Peyer's patch (tissue), 4 donors: ENCODE data around the gene CYB5RL. TPM values are rescaled to one million over a fixed set of nuclear protein-coding genes. Genes with fewer than 3 reads are reported as not detected.

Experiments used
- DNase-seq, 3 donors: peaks; one replicate each; pipeline ENCODE4 v3.0.0-alpha.2; 2017 to 2019
- H3K27ac ChIP-seq, 4 donors: fragments of 200-600 bp; sonication (generic); one replicate each; pipeline ENCODE4 v1.5.1; 2016 to 2019
- H3K27me3 ChIP-seq, 2 donors: fragments of 200-600 bp; sonication (generic); one replicate each; pipeline ENCODE4 v1.5.1; 2019
- H3K36me3 ChIP-seq, 3 donors: fragments of 200-600 bp; sonication (generic); one replicate each; pipeline ENCODE4 v1.5.1; 2016 to 2019
- H3K4me1 ChIP-seq, 4 donors: fragments of 200-600 bp; sonication (generic); one replicate each; pipeline ENCODE4 v1.5.1; 2016 to 2019
- H3K4me3 ChIP-seq, 4 donors: fragments of 200-600 bp; sonication (generic); 1 replicate in 3 of 4; 2 replicates in 1 of 4; pipeline ENCODE4 v1.5.1; 2016 to 2019; ENCODE audit warnings: mild to moderate bottlenecking in 1 of 4
- H3K9me3 ChIP-seq, 4 donors: fragments of 200-600 bp; sonication (generic); one replicate each; pipeline ENCODE4 v1.5.1; 2016 to 2019; ENCODE audit warnings: mild to moderate bottlenecking in 1 of 4
- POLR2A ChIP-seq, 2 donors: fragments of 450-650 bp; IDR thresholded peaks; one replicate each; pipeline ENCODE4 v1.5.1; 2017; ENCODE audit warnings: antibody characterized with exemption in 2 of 2, mild to moderate bottlenecking in 2 of 2, moderate library complexity in 2 of 2
- total RNA-seq, 4 donors: library from RNA; depleted of rRNA; stranded (reverse); fragments of >200 nt; gene quantifications; one replicate each; pipeline ENCODE4 v1.1.0, GENCODE V29; 2016
- TF ChIP-seq, protein P1 (sequence below), 6 experiments: fragments of 450-650 bp in 4 of 6; fragments of 200-600 bp in 2 of 6; sonication (generic) in 1 of 6; IDR thresholded peaks; one replicate each; pipeline ENCODE4 v1.5.1; 2017 to 2019; ENCODE audit warnings: antibody characterized with exemption in 6 of 6, mild to moderate bottlenecking in 3 of 6, moderate library complexity in 1 of 6

The CYB5RL gene
- total RNA-seq, 4 donors from 2014 or later: 3.9 to 11.5 (median 6.9) TPM

DNA sequence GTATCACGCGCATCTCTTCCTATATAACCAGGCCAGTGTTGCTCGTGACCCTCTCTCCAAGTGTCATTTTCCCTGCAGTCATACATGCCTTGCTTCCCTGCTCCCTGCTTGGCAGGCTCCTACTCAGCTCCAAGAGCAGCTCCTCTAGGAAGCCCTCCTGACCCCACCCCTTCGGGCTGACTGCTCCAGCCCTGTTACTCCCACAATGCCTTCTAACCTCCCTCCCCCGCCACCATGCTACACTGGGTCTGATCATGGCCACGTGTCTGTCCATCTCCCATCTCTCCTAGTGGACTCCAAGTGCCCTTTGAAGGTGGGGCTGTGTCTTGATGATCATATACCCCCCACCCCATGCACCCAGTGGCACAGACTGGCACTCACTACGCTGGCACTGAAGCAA is 44.8 kb upstream of the CYB5RL start:
- H3K36me3 ChIP-seq: peaks cover 0 to 60% (median 0%) of the 10 kb centered on the region in 3 donors
- DNase-seq: no peak
- H3K9me3 ChIP-seq: no peaks in the 10 kb centered on the region
- H3K27me3 ChIP-seq: no peaks in the 10 kb centered on the region
- H3K4me1 ChIP-seq: no peaks in the 10 kb centered on the region
- no peak overlapping the region for H3K4me3 ChIP-seq
- TF ChIP-seq, protein P1, sequence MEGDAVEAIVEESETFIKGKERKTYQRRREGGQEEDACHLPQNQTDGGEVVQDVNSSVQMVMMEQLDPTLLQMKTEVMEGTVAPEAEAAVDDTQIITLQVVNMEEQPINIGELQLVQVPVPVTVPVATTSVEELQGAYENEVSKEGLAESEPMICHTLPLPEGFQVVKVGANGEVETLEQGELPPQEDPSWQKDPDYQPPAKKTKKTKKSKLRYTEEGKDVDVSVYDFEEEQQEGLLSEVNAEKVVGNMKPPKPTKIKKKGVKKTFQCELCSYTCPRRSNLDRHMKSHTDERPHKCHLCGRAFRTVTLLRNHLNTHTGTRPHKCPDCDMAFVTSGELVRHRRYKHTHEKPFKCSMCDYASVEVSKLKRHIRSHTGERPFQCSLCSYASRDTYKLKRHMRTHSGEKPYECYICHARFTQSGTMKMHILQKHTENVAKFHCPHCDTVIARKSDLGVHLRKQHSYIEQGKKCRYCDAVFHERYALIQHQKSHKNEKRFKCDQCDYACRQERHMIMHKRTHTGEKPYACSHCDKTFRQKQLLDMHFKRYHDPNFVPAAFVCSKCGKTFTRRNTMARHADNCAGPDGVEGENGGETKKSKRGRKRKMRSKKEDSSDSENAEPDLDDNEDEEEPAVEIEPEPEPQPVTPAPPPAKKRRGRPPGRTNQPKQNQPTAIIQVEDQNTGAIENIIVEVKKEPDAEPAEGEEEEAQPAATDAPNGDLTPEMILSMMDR (IDR thresholded peaks at IDR 0.05): no peak
- no peak for TF ChIP-seq POLR2A (IDR thresholded peaks at IDR 0.05)
- H3K27ac ChIP-seq: no peak overlapping the region

DNA sequence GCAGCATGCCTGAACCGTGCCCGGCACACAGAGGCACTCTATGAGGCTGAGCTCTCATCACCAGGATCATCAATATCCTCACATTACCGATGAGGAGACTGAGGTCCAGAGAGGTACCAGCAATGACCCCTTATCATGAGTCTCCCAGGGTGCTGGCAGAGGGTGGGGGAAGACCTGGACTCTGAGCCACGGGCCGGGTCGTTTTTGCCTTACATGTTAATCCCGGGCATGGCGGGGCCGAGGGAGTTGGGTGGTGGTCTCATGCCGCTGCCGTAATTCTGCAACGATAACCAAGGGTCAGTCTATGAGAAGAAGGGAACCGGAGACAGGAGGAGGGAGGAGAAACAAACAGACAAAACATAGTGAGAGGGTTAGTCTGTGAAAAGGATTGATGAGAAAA is 43.2 kb upstream of the CYB5RL start:
- no peak overlapping the region for H3K4me3 ChIP-seq
- H3K27me3 ChIP-seq: no peaks in the 10 kb centered on the region
- H3K36me3 ChIP-seq: peaks cover 0 to 63% (median 0%) of the 10 kb centered on the region in 3 donors
- TF ChIP-seq POLR2A (IDR thresholded peaks at IDR 0.05): no peak
- TF ChIP-seq, protein P1 (IDR thresholded peaks at IDR 0.05): no peak
- H3K27ac ChIP-seq: no peak overlapping the region
- H3K4me1 ChIP-seq: no peaks in the 10 kb centered on the region
- H3K9me3 ChIP-seq: no peaks in the 10 kb centered on the region
- DNase-seq: no peak

DNA sequence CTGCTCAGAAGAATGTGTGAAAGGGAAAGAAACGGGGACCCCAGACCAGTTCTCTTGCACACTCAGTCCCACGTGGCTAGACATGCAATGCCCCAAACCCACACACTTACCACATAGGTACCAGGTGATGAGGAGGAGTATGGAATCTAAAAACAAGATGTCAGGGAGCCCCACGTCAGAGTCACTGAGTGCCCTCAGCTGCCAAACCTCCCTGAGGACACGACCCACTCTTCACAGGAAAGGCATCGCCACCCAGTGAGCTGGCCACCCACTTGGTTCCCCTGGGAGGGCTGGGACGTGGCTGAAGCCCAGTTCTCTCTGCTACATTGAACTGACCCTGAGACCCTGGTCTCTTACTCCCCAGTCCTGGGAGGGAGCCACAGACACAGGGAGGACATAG is 41.5 kb upstream of the CYB5RL start:
- TF ChIP-seq, protein P1 (IDR thresholded peaks at IDR 0.05): no peak
- TF ChIP-seq POLR2A (IDR thresholded peaks at IDR 0.05): no peak
- Histone ChIP-seq H3K4me1 (no peaks in the 10 kb centered on the region), H3K27me3 (no peaks in the 10 kb centered on the region), H3K36me3 (peaks cover 0 to 68% (median 0%) of the 10 kb centered on the region in 3 donors), H3K9me3 (no peaks in the 10 kb centered on the region), H3K4me3 (no peak overlapping the region), H3K27ac (no peak overlapping the region)
- no peak for DNase-seq

DNA sequence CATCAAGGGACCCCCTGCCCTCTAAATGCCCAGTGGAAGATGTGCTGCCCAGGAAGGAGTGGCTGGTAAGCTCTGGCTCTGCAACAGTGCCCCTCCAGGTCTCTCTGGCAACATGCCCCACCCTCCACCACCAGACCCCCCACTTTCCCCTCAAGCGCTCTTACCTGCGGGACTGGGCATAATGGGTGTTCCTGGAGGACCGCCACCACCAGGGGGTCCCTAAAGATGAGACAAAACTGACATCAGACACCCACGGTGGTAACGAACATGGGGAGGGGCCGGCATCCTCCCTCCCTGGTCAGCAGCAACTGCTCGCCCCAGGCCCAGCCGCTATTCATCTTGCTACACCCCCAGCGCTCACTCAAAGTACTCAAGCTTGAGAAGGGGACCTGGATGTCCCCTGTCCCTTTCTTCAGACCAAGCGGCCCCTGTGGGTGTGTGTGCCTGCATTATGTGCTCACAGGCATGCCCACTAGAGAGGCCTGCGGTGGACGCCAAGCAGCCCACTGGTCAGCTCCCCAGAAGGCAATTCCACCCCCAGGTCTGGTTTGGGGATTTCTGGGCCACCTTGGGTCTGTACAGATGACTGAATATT is 41.0 kb upstream of the CYB5RL start:
- DNase-seq: no peak
- TF ChIP-seq, protein P1 (IDR thresholded peaks at IDR 0.05): no peak
- no peak for TF ChIP-seq POLR2A (IDR thresholded peaks at IDR 0.05)
- H3K4me3 ChIP-seq: no peak overlapping the region
- no peaks in the 10 kb centered on the region for H3K27me3 ChIP-seq
- no peaks in the 10 kb centered on the region for H3K9me3 ChIP-seq
- H3K36me3 ChIP-seq: peaks cover 0 to 65% (median 0%) of the 10 kb centered on the region in 3 donors
- no peak overlapping the region for H3K27ac ChIP-seq
- no peaks in the 10 kb centered on the region for H3K4me1 ChIP-seq

DNA sequence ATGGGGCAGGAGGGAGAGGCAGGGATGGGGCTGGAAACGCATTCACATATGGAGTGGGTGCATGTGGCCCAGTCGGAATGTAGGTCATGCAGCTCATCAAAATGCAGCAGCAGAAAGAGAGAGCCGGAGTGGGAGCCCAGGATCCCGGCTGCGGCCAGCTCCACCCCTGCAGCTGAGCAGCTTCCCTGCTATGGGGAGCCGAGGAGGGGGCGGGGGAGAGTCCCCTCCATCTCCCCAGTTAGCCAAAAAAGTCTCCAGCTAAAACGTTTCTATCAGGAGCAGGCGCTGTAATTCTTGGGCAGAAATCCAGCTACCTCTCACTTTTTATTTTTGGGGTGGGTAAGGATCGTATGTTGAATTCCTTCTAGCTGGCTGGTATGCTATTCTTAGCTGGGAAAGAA is 39.8 kb upstream of the CYB5RL start:
- H3K4me3 ChIP-seq: no peak overlapping the region
- no peaks in the 10 kb centered on the region for H3K4me1 ChIP-seq
- TF ChIP-seq POLR2A (IDR thresholded peaks at IDR 0.05): no peak
- TF ChIP-seq, protein P1 (IDR thresholded peaks at IDR 0.05): no peak
- H3K27ac ChIP-seq: no peak overlapping the region
- H3K9me3 ChIP-seq: no peaks in the 10 kb centered on the region
- H3K36me3 ChIP-seq: peaks cover 0 to 68% (median 0%) of the 10 kb centered on the region in 3 donors
- no peak for DNase-seq
- H3K27me3 ChIP-seq: no peaks in the 10 kb centered on the region

DNA sequence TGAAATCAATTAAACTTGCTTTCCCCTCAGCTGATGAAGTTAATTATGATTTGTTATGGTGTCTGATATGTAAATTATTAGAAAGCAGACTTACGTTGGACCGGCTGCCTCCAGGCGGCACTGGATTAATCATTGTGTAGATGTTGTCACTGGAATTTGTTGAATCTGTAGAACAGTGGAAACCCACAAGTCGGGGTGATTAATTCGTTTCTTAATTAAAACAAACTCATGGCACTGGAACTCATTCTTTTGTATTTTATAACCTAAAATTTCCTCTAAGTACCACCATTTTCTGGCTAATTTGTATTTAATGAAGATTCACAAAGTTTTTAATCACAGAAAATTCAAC is 39.2 kb upstream of the CYB5RL start:
- no peaks in the 10 kb centered on the region for H3K4me1 ChIP-seq
- TF ChIP-seq, protein P1 (IDR thresholded peaks at IDR 0.05): no peak
- no peak for TF ChIP-seq POLR2A (IDR thresholded peaks at IDR 0.05)
- no peaks in the 10 kb centered on the region for H3K27me3 ChIP-seq
- DNase-seq: no peak
- H3K27ac ChIP-seq: no peak overlapping the region
- no peaks in the 10 kb centered on the region for H3K9me3 ChIP-seq
- no peak overlapping the region for H3K4me3 ChIP-seq
- peaks cover 0 to 68% (median 0%) of the 10 kb centered on the region in 3 donors for H3K36me3 ChIP-seq
